SK-N-SH treated with all-trans-retinoic acid at 6 μM for 48 hours (cell line): Measurements from ENCODE around the gene HTR6.

Experiments used
- ATAC-seq: fragments of 200-7000 bp; cut with Tn5 transposase; 3 replicates; pipeline ENCODE4 v1.9.1; 2020; ENCODE audit warnings: mild to moderate bottlenecking, moderate library complexity
- ARNTL ChIP-seq: fragments of 450-650 bp; formaldehyde crosslinking; IDR thresholded peaks from 2 replicates; pipeline ENCODE4 v1.5.0; 2020; ENCODE audit warnings: low read depth, mild to moderate bottlenecking, moderate library complexity, borderline replicate concordance
- BACH2 ChIP-seq: fragments of 250-450 bp; sonication (Bioruptor Pico); IDR thresholded peaks from 2 replicates; pipeline ENCODE4 v1.9.0; 2021; ENCODE audit warnings: mild to moderate bottlenecking, borderline replicate concordance
- CREB5 ChIP-seq: fragments of 250-450 bp; sonication (Bioruptor Pico); IDR thresholded peaks from 2 replicates; pipeline ENCODE4 v1.5.1; 2020; ENCODE audit warnings: low read depth, mild to moderate bottlenecking, moderate library complexity
- CSRNP3 ChIP-seq: fragments of 250-450 bp; sonication (Bioruptor Pico); IDR thresholded peaks from 2 replicates; pipeline ENCODE4 v1.5.1; 2021; ENCODE audit warnings: mild to moderate bottlenecking, moderate library complexity
- ESRRG ChIP-seq: fragments of 250-450 bp; sonication (Bioruptor Pico); IDR thresholded peaks from 2 replicates; pipeline ENCODE4 v1.6.1; 2021; ENCODE audit warnings: mild to moderate bottlenecking
- GLIS3 ChIP-seq: fragments of 250-450 bp; sonication (Bioruptor Pico); IDR thresholded peaks from 2 replicates; pipeline ENCODE4 v1.5.0; 2020; ENCODE audit warnings: mild to moderate bottlenecking, moderate library complexity
- ISL1 ChIP-seq: fragments of 250-450 bp; sonication (Bioruptor Pico); IDR thresholded peaks from 2 replicates; pipeline ENCODE4 v2.1.2; 2022; ENCODE audit warnings: mild to moderate bottlenecking, moderate library complexity
- OSR1 ChIP-seq: fragments of 250-450 bp; sonication (Bioruptor Pico); IDR thresholded peaks from 2 replicates; pipeline ENCODE4 v1.8.0; 2022; ENCODE audit warnings: moderate library complexity, mild to moderate bottlenecking, inconsistent platforms
- POU6F1 ChIP-seq: fragments of 250-450 bp; sonication (Bioruptor Pico); IDR thresholded peaks from 2 replicates; pipeline ENCODE4 v1.8.0; 2021; ENCODE audit warnings: low read depth, mild to moderate bottlenecking, moderate library complexity, borderline replicate concordance
- PPARA ChIP-seq: fragments of 250-450 bp; sonication (Bioruptor Pico); IDR thresholded peaks from 2 replicates; pipeline ENCODE4 v1.5.0; 2020; ENCODE audit warnings: mild to moderate bottlenecking, borderline replicate concordance
- TCF4 ChIP-seq: fragments of 250-450 bp; sonication (Bioruptor Pico); IDR thresholded peaks from 2 replicates; pipeline ENCODE4 v1.8.0; 2021; ENCODE audit warnings: mild to moderate bottlenecking, moderate library complexity, borderline replicate concordance
- TSHZ2 ChIP-seq: fragments of 250-450 bp; sonication (Bioruptor Pico); IDR thresholded peaks from 2 replicates; pipeline ENCODE4 v1.5.0; 2020; ENCODE audit warnings: mild to moderate bottlenecking, moderate library complexity
- ZC3H10 ChIP-seq: fragments of 250-450 bp; sonication (Bioruptor Pico); IDR thresholded peaks from 2 replicates; pipeline ENCODE4 v1.5.1; 2021; ENCODE audit warnings: mild to moderate bottlenecking, moderate library complexity
- ZNF565 ChIP-seq: fragments of 450-650 bp; formaldehyde crosslinking; conservative IDR thresholded peaks from 2 replicates; pipeline ENCODE4 v1.5.0; 2020; ENCODE audit warnings: low read depth, mild to moderate bottlenecking, moderate library complexity
- ZNF70 ChIP-seq: fragments of 450-650 bp; formaldehyde crosslinking; IDR thresholded peaks from 2 replicates; pipeline ENCODE4 v1.5.0; 2020; ENCODE audit warnings: mild to moderate bottlenecking, moderate library complexity
- ZNF8 ChIP-seq: fragments of 450-650 bp; formaldehyde crosslinking; IDR thresholded peaks from 2 replicates; pipeline ENCODE4 v1.5.0; 2020; ENCODE audit warnings: mild to moderate bottlenecking, moderate library complexity

Gene HTR6

GRCh38 chr1:19647643-19648042, 17.0 kb upstream of the HTR6 start:
- TF ChIP-seq ZNF565 (CRISPR knock-in tag) (no peak), CSRNP3 (no peak), ZNF70 (no peak), ESRRG (CRISPR knock-in tag) (no peak), GLIS3 (CRISPR knock-in tag) (no peak), POU6F1 (no peak), CREB5 (CRISPR knock-in tag) (no peak), ISL1 (CRISPR knock-in tag) (no peak), TSHZ2 (CRISPR knock-in tag) (no peak)
- ATAC-seq = no peak

GRCh38 chr1:19648239-19648638, 16.4 kb upstream of the HTR6 start:
- TF ChIP-seq CREB5 (CRISPR knock-in tag) = no peak
- TF ChIP-seq OSR1 (CRISPR knock-in tag) = no peak
- TF ChIP-seq PPARA (CRISPR knock-in tag) = no peak
- TF ChIP-seq ZNF70 = no peak
- TF ChIP-seq CSRNP3 = no peak
- TF ChIP-seq ARNTL (CRISPR knock-in tag) = no peak
- no peak for TF ChIP-seq ZNF8 (CRISPR knock-in tag)
- no peak for TF ChIP-seq TCF4 (CRISPR knock-in tag)
- TF ChIP-seq ZC3H10 (CRISPR knock-in tag) = no peak
- TF ChIP-seq ZNF565 (CRISPR knock-in tag) = no peak
- no peak for TF ChIP-seq BACH2 (CRISPR knock-in tag)
- no peak for ATAC-seq

GRCh38 chr1:19648689-19649088, 16.0 kb upstream of the HTR6 start:
- TF ChIP-seq ISL1 (CRISPR knock-in tag) = no peak
- TF ChIP-seq ZNF565 (CRISPR knock-in tag) = no peak
- TF ChIP-seq OSR1 (CRISPR knock-in tag) = no peak
- no peak for TF ChIP-seq PPARA (CRISPR knock-in tag)
- TF ChIP-seq BACH2 (CRISPR knock-in tag) = no peak
- no peak for TF ChIP-seq POU6F1
- no peak for ATAC-seq
